ENCODE measurements around the gene HSDL2.
"Not testable (repeated sequence)": the region's sequence is repeated elsewhere in the genome, so short reads cannot be mapped to it uniquely, and the experiment has no call there.

Gene HSDL2

DNA sequence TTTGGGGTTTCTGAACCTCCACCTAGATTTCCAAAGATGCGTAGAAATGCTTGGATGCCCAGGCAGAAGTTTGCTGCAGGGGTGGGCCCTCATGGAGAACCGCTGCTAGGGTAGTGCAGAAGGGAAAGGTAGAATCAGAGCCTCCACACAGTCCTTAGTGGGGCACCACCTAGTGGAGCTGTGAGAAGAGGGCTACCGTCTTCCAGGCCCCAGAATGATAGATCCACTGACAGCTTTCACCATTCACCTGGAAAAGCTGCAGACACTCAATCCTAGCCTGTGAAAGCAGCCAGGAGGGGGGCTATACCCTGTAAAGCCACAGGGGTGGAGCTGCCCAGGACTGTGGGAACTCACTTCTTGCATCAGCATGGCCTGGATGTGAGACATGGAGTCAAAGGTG is 13.3 kb upstream of the HSDL2 start:
- DNase-seq (ENCODE audit: low read depth), result no peak

DNA sequence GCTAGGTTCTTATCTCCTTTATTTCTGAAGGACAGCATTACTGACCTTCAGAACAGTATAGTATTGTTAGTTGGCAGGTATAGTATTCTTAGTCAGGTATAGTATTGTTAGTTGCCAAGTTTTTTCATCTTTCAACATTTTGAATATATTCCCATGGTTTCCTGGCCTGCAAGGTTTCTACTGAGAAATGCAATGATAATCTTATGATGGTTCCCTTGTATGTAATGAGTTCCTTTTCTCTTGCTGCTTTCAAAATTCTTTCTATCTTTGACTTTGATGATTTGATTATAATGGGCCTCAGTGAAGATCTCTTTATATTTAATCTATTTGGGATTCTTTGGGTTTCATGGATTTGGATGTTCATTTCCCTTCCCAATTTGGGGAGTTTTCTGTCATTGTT is 12.4 kb upstream of the HSDL2 start:
- DNase-seq (ENCODE audit: low read depth), result no peak

DNA sequence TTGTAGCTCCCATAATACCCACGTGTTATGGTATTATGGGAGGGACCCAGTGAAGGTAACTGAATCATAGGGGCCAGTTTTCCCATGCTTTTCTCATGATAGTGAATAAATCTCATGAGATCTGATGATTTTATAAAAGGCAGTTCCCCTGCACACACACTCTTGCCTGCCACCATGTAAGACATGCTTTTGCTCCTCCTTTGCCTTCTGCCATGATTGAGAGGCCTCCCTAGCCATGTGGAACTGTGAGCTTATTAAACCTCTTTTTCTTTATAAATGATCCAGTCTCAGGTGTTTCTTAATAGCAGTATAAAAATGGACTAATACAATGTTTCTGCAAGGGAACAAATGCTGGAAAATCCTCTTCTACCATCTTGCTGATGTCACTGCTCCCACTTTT is 10.1 kb upstream of the HSDL2 start:
- no peak for DNase-seq (ENCODE audit: low read depth)

DNA sequence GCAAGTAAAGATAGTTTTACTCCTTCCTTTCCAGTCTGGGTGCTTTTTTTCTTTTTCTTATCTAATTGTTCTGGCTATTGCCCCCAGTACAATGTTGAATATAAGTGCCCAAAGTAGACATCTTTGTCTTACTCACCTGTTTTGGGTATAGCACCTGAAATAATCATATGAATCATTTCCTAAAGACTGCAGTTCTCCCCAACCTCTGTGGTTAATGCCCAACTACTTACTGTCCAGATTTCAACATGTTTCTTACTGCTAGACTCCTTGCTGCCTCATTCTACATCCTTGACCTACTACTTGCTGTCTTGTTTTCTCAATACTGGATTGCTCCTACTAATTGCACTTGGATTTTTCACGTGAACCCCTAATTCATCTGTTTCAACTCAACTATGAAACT is 8.8 kb upstream of the HSDL2 start:
- DNase-seq (ENCODE audit: low read depth), result no peak

DNA sequence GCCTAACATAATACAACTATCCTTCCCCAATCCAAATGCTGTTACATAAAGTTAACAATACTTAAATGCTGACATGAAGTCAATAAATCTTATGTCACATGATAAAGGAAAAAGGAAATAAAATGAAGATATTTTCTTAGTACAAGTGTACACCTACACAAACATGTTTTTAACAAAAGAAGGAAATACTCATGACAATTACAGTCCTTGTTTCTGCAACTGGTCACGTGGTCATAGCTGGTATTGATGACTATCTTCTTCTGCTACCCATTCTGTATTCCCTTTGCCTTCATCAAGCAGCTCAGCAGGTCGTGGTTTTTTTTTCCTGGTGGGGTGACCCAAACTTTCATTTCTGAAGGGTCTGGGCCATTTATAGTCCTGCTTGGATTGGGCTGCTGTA is 6.2 kb upstream of the HSDL2 start:
- DNase-seq (ENCODE audit: low read depth), result not testable (repeated sequence)

DNA sequence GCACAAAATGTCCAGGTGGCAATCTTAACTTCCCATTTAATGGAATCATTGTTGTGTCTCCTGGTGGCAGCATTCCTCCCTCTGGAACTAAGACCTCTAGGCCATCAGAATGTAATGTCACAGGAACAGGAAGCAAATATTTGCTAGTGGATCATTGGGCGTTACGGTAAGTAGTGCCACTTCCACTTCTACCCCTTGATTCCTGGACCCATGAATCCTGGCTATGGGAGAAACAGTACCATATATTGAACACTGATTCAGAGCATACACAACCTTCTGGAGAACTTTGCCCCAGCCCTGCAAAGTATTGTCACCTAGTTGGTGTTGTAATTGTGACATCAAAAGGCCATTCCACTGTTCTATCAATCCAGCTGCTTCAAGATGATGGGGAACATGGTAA is 5.7 kb upstream of the HSDL2 start:
- DNase-seq (ENCODE audit: low read depth), result not testable (repeated sequence)

DNA sequence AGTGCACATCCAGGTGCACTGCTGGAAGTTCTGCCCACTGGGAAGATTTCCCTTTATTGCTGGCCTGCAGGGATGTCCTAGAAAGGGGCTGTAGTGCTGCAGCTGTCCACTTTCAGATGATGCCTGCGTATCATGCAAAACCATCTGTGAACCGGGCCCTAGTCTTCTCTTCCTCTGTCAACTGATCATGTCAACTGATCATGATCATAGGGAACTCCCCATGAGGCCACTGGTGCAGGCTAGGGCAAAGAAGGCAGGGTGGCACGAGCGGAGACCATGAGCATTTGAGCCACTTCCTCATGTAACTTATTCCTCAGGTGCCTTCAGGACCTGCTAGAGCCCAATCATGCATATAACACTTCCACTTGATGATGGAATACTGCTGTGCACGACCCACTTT is 4.5 kb upstream of the HSDL2 start:
- no peak for DNase-seq (ENCODE audit: low read depth)

DNA sequence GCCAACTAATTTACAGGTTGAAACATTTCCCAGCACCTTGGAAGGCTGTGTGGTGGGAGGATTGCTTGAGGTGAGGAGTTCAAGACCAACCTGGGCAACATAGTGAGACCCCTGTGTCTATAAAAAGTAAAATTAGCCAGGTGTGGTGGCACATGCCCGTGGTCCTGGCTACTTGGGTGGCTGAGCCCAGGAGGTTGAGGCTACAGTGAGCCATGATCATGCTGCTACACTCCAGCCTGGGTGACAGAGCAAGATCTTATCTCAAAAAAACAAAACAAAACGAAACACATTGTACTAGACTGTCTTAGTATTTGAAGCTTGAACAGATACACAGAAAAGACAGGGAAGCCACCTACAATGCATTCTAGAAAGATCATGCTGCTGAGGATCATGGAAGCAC is 2.8 kb upstream of the HSDL2 start:
- no peak for DNase-seq (ENCODE audit: low read depth)

DNA sequence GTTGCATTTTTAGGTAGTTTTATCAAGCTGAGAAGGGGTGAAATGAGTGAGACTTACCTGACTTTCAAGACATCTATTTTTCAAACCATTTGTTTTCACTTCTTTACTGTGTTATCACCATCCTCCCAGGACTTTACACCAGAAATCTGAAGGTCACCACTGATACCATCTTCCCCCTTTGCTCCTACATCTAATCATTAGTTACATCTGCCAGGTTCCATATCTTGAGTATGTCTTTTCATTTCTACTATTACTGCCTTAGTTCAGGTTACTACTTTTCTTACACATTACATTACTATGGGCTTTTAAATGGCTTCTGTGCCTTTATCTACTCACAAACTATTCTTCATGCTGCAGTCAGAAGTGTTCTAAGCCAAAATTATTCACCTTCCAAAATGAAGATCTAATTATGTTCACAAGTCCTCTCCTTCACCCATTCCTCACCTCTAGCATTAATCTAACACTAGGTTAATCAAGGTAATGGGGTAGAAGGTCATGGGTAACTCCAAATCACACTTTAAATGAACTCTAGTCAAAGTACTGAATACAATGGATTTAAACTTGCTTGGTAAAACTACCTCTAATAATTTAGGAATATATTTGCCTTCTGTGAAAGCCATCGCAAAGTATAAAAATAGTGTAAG is 2.1 kb upstream of the HSDL2 start:
- DNase-seq (ENCODE audit: low read depth), result no peak

DNA sequence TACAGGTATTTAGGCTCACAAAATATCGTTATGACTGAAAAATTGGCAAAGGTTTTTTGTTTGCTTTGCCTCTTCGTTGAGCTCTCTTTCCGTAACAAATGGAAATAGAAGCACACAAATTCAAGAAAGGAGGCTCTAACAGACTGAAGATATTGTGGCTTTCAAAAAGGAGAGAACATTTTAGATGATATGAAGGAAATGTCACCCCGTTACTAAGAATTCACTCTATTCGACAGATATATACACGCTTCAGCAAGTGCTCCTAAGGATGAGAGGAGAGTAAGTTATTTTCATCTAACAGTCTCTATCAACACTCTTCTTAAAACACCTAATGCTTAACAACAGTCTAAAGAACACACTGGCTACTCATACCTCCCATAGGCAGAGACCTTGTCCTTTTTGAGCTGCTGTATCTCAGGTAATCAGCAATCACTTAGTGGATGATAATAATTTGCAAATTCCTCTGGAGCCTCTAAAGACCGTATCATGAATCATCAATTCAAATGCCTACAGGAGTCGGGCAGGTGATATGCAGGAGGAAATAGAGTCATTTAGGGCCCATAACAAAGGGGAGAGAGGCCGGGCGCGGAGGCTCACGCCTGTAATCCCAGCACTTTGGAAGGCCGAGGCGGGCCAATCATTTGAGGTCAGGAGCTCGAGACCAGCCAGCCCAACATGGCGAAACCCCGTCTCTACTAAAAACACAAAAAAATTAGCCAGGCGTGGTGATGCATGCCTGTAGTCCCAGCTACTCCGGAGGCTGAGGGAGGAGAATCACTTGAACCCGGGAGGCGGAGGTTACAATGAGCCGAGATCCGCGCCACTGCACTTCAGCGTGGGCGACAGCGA is 1.4 kb upstream of the HSDL2 start:
- no peak for DNase-seq (ENCODE audit: low read depth)

DNA sequence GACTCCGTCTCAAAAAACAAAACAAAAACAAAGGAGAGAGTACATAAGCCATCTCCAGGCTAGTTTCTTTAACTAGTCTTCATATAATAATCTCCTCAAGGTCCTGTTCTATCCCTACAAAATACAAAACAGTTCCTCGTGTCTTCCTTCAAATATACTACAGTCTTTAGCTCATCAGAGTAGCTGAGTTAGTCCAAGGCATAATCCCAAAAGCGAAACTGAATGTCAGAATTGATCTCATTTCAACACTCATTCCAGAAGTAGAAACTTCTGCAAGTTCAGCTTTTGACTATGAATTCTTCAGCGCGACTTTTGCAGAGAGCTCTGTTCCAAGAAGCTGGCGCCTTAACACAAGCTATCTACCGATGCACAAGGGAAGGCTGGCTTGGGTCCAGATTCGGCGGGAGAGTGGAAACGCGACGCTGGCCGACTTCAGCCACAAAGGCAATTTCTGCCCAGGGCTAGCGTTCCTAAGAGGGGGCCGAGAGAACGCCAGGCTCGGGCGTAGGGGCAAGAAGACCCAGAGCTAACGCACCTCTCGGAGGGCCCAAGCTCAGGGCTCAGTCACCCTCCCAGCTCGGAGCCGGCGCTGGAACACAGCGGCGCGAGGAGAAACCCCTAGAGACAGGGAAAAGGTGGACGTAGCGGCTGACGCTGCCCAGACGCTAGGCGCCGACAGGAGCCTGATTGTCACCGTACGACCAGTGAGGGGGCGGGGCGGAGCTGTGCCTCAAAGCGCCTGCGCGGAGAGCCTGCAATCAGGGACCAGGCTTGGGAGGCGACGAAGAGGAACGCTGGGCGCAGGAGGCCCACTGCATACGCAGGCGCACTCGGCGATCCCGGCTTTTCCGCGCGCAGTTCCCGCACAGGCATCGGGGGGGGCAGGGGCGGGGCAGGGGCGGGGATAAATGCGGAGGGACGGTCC is 469 bp upstream of the HSDL2 start:
- peak; percentile 98 for DNase-seq (ENCODE audit: low read depth)

DNA sequence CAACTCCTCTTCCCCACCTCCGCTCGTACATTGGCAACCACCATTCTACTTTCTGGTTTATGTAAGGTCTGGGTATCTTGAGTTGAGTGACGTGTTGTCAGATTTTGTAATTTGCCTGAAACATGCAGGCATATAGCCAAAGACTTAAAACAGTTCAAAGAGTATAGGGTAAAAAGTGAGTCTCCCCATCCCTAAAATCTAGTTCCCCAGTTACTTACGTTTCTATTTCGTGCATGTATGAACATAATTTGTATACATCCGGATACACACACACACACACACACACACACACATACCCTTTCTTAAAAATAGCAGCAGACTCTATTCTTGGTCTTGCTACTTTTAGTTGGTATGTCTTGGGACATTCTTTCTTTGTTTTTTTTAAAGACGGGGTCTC is 915 bp downstream of the HSDL2 start:
- DNase-seq (ENCODE audit: low read depth), result peak; percentile 34

DNA sequence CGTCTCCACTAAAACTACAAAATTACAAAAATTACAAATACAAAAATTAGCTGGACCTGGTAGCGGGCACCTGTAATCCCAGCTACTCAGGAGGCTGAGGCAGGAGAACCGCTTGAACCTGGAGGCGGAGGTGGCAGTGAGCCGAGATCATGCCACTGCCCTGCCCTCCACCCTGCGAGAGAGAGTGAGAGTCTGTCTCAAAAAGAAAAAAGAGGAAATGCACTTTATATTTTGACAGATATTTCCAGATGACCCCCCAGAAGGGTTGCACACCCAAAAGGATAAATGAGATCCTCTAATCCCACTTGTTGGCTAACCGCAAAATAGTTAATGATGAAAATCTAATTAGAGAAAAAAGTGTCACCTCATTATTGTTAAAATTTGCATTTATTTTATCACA is 2.2 kb downstream of the HSDL2 start:
- DNase-seq (ENCODE audit: low read depth), result no peak

DNA sequence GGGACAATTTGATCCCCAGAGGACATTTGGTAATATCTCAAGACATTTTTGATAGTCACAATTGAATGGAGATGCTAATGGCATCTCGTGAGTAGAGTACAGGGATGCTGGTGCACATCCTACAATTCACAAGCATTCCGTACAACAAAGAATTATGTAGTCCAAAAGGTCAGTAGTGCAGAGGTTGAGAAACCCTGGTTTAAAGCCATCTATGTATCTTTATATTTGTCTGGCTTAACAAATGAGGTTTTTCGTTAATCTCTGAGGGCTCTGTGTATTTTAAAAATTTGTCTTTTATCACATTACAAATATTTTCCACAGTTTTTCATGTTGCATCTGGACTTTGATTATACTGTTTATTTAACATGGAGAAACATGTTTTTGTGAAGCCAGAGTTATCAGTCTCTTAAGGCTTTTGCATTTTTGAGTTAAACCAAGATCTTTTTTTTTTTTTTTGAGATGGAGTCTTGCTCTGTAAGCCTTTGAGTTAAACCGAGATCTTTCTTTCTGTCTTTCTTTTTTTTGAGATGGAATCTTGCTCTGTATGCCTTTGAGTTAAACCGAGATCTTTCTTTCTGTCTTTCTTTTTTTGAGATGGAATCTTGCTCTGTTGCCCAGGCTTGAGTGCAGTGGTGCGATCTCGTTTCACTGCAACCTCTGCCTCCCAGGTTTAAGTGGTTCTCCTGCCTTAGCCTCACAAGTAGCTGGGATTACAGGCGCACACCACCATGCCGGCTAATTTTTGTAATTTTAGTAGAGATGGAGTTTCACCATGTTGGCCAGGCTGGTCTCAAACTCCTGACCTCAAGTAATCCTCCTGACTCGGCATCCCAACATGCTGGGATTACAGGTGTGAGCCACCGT is 2.8 kb downstream of the HSDL2 start:
- no peak for DNase-seq (ENCODE audit: low read depth)

DNA sequence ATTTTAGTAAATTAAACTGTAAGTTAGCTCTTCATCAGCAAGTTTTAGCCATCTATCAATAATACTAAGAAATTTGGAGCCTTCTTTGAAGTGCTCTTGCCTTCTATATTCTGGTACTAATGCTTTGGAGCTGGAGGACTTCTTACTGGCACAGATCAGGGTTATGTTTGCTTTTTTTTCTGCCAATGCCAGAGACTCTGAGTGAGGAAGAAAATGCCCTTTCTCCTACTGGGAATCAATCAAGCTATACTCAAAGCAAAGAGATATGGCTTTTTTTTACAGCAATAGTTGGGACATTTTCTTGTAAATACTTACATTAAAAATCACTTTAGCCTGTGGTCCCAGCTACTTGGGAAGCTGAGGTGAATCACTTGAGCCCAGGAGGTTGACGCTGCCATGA is 4.3 kb downstream of the HSDL2 start:
- peak; percentile 12 for DNase-seq (ENCODE audit: low read depth)

DNA sequence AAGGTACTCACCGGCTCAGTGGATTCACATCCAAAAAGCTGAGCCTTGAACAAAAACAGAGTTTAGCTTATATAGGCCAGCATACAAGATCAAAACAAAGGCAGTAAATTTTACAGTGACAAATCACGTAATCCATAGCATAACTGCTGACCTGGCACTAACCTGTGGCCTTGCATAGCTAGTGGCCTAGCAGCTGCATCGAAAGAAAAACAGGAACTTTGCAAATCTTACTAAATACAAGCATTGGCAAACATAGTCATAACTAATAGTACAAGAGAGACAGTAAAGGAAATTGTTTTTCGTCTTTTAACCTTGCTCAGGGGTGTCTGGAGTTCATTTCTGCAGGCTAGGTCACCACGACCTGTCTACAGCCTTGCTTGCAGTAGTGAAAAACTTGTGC is 4.8 kb downstream of the HSDL2 start:
- DNase-seq (ENCODE audit: low read depth), result no peak

DNA sequence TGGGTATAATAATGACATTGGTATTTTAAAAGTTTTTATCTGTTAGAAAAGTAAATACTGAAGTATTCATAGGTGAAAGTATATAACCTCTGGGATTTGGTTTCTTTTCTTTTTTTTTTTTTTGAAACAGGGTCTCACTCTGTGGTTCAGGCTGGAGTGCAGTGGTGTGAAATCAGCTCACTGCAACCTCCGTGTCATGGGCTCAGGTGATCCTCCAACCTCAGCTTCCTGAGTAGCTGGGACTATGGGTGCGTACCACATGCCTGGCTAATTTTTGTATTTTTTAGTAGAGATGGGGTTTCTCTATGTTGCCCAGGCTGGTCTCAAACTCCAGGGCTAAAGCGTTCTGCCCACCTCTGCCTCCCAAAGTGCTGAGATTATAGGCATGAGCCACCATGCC is 7.2 kb downstream of the HSDL2 start:
- DNase-seq (ENCODE audit: low read depth), result no peak

DNA sequence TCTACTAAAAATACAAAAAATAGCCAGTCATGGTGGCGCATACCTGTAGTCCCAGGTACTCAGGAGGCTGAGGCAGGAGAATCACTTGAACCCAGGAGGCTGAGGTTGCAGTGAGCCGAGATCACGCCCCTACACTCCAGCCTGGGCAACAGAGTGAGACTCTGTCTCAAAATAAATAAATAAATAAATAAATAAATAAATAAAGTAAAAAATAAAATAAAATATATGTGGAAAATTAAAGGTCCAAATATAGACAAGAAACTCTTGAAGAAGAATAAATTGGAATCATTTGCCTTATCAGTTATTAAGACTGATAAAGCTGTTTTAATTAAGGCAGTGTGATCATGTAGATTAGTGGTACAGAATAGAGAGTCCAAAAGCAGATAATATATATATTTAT is 10.0 kb downstream of the HSDL2 start:
- DNase-seq (ENCODE audit: low read depth), result not testable (repeated sequence)

DNA sequence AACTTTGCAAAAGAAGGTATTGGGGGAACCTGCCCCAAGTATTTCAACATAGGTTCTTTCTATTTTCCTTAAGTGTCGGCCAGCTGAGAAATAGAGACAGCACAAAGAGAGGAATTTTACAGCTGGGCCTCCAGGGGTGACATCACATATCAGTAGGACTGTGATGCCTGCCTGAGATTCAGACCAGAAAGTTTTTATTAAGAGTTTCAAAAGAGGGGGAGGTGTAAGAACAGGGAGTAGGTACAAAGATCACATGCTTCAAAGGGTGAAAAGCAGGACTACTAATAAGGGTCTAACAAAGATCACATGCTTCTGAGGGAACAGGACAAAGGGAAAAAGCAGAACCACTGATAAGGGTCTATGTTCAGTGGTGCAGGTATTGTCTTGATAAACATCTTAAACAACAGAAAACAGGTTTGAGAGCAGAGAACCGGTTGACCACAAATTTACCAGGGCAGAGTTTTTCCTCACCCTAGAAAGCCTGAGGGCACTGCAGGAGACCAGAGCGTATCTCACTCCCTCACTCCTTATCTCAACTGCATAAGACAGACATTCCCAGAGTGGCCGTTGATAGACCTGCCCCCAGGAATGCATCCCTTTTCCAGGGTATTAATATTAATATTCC is 12.1 kb downstream of the HSDL2 start:
- DNase-seq (ENCODE audit: low read depth), result not testable (repeated sequence)

DNA sequence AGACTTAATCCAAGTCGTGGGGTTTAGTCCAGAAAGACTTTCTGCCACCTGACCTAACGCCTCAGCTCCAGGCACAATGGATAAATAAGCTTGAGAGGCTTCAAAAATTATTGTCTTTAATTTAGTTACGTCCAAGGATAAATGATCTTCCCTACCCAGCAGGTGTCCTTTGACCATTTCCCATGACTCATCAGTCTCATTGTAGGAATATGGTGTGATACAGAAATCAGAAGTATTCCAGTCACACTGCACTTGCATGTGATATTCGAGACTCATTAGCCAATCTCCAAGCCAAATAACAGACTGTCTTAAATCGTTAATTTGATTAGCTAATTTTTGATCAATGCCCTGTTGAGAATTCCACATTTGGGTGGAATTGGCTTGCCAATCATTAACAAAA is 13.2 kb downstream of the HSDL2 start:
- DNase-seq (ENCODE audit: low read depth), result not testable (repeated sequence)

DNA sequence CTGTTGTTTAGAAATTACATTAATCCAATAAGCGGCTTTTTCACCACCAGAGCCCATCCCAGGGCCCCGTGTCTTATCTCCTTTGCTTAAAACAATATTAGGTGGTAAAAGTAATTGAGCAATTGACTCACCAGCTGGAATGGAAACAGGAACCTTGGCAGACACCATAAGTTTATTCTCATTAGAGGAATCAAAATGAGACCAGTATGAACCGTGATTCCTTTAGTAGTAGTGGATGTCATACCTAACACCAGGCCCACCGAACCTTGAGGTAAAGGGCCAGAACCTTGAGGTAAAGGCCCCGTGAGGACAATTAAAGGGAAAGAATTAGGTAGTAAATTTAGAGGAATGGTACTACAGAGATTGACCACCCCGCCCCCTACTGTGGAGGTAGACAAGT is 16.5 kb downstream of the HSDL2 start:
- DNase-seq (ENCODE audit: low read depth), result no peak
